GM12874 (cell line): ENCODE results near the gene NPHS1.

Experiments used
- TF ChIP-seq, protein P1 (sequence below): IDR thresholded peaks from 2 replicates; pipeline ENCODE4 v1.5.1; 2011; ENCODE audit warnings: low read depth, mild to moderate bottlenecking, control low read depth, low read length, moderate library complexity; ENCODE audit not compliant: insufficient read depth

Gene NPHS1

DNA sequence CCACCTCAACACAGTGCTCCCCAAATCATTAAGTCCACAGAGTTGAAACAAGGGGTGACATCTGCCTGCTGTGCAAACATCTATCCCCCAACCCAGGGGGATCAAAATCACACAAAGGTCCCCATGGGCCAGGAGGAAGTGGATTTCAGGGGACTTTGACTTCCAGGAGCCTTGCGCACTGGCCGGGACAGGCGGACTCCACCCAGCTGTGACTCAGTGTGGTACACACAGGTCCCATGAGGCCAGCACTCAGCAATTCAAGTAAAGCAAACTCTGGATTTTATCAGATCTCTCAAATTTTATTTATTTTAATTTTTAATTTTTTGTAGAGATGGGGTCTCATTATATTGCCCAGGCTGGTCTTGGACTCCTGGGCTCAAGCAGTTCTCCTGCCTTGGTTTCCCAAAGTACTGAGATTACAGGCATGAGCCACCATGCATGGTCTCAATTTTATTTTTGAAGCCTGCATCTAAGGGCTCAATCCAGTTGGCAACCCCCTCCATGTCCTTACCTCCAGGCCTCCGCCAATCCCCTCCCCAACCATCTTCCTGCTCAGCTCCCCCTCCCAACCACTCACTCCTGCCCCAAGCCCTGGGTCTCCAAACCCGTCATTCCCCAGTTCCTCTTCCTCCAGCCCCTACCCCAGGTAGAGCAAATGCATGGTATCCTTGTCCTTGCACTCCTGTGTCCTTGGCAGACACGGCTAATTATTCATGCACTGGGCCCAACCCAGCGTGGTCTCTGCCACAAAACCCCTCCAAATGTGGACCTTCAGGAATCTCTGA is 58.7 kb downstream of the NPHS1 start:
- TF ChIP-seq, protein P1, sequence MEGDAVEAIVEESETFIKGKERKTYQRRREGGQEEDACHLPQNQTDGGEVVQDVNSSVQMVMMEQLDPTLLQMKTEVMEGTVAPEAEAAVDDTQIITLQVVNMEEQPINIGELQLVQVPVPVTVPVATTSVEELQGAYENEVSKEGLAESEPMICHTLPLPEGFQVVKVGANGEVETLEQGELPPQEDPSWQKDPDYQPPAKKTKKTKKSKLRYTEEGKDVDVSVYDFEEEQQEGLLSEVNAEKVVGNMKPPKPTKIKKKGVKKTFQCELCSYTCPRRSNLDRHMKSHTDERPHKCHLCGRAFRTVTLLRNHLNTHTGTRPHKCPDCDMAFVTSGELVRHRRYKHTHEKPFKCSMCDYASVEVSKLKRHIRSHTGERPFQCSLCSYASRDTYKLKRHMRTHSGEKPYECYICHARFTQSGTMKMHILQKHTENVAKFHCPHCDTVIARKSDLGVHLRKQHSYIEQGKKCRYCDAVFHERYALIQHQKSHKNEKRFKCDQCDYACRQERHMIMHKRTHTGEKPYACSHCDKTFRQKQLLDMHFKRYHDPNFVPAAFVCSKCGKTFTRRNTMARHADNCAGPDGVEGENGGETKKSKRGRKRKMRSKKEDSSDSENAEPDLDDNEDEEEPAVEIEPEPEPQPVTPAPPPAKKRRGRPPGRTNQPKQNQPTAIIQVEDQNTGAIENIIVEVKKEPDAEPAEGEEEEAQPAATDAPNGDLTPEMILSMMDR, result no peak

DNA sequence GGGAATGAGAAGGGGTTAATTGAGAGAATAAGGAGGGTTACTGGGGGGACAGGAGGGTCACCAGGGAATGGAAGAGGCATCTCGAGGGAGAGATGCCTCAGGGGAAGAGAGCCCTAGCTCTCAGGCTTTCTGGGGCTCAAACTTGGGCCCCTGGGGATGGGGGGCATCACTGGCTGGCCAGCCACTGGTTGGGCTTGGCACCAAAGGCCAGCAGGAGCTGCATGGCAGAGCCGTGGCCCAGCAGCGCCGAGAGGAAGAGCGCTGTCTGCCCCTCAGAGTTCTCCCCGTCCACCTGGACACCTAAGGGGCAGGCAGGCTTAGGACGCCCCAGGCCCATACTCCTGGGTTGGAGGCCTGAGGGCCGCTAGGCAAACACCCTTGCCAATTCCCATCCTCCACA is 59.4 kb downstream of the NPHS1 start:
- TF ChIP-seq, protein P1, result no peak

DNA sequence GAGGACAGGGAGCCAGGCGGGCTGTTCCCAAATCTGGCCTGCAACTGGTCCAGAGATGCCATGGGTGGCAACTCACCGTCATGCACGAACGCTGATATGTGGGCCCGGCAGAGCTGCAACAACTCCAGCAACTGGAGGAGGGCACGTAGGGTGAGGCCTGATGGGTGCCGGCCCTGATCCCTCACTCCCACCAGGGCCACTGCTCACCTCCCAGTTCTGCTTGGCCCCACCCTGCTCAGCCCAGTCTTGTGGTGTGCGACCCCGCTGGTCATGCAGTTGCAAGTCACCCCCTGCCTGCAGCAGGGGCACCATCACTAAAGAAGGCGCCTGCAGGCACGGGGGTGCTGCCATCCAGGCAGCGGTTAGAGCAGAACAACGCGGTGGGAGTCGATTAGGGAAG is 60.0 kb downstream of the NPHS1 start:
- TF ChIP-seq, protein P1, result no peak

DNA sequence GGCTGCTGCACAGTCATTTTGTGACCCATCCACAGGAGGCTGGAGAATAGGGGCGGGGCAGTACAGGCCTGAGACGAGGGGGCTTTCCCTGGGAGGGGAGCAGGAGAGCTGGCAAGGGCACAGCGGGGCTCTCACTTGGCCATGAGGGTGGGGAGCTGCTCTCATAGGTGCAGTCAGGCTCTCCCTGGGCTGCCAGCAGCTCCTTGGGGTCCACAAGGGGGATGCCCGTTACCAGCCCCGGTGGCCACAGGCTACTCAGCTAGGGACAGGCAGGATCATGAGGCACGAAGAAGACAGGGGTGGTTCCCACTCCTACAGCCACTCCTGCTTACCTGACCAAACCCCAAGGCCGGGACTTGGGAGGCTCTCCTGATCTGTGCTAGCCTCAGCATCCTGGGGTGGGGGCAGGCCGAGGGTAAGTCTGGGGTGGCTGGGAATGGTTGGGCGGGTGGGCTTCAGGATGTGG is 60.5 kb downstream of the NPHS1 start:
- TF ChIP-seq, protein P1, result no peak

DNA sequence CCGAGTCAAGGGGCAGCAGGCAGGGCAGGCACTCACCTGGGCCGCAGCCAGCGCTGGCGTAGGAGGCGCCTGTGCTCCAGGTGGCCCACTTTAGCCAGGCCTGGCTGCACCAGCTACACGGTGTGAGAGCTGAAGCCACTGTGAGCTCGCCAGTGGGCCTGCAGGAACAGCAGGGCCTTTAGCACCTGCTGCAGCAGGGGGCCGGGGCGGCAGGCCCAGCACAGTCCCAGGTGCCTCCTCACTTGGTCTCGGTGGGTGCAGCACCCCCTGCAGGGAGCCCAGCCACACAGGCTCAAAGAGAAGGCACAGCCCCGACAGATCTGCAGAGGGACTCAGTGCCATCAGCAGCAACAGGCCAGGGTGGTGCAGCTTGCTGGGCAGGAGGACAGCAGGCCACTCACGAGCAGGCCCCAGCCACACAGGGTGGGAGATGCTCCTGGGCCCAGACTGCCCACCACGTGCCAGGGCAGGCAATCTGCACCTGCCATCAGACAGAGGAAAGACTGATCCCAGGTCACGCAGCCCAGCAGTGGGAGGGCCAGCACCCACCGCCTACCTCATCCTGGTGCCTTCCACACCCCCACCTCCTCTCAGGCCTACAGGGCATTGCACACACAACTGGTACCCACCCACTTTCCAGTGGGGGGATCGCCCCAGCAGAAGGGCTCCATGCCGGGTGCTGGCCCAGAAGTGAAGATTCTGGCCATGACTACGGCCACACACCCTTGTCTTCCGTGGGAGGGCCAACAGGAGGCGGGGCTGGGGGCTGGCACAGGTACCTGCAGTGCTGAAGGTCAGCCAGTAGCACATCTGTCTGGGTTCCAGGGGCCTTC is 61.1 kb downstream of the NPHS1 start:
- TF ChIP-seq, protein P1, result peak; percentile 45; the same call in 1 of the 2 replicates

DNA sequence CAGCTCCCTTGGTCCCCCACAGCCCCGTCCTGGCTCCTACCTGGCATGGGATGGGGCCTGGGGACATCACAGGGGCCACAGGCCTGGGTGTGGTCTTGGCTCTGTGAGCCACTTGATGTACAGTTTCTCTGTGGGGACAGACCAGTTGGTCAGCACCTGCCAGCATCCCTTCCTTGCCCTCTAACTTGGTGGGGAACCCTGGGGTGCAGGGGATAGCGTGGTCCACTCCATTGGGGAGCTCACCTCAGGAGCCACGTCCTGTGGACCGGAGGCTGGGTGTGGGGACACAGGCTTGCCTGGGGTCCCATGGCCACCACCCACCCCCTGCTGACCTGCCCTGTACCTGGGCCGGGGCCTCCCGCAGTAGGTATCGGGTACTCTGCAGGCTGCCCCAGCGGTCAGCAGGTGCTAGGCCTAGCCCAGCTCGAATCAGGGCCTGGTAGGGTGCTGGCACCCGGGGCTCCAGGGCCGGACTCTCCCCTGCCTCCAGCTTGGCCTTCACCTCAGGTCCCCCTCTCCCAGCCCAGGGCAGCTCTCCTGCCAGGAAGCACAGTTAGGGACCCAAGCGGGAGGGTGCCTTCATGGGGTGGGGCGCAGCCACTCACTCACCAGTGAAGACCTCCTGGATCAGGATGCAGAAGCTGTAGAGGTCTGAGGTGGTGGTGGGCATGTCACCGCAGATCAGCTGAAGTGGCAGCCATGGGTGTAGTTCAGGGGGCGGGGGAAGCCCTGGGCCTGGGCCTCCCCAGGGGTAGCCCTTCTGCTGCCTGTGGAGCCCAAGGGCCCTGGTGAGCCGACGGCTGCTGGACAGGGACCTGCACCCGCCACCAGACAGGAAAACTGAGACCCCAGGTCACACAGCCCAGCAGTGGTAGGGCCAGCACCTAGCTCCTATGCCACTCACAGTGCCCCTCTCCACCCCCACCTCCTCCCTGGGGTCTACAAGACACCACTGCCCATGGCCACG is 62.0 kb downstream of the NPHS1 start:
- TF ChIP-seq, protein P1, result no peak
